A172 (cell line): ENCODE results near the gene UNC79. TPM values are rescaled to one million over a fixed set of nuclear protein-coding genes. Genes with fewer than 3 reads are reported as not detected.

Source experiments
- DNase-seq: peaks from one replicate; pipeline ENCODE4 v3.0.0-alpha.2; 2015; ENCODE audit warnings: low spot score
- total RNA-seq: library from RNA; depleted of rRNA; stranded (reverse); fragments of >200 nt; shearing (Covaris generic); gene quantifications from 2 replicates; pipeline ENCODE4 v1.2.3, GENCODE V29; 2014

Gene UNC79
- total RNA-seq, 1 experiment from 2014 or later, result not detected

GRCh38 chr14:93708311-93708734 lies 277.6 kb downstream of the UNC79 start:
- DNase-seq, result no peak

- DNase-seq, result no peak
These were observed 278.1 kb downstream of the UNC79 start for GRCh38 chr14:93708800-93709199.

GRCh38 chr14:93709249-93709648 lies 278.5 kb downstream of the UNC79 start:
- DNase-seq, result no peak

DNA sequence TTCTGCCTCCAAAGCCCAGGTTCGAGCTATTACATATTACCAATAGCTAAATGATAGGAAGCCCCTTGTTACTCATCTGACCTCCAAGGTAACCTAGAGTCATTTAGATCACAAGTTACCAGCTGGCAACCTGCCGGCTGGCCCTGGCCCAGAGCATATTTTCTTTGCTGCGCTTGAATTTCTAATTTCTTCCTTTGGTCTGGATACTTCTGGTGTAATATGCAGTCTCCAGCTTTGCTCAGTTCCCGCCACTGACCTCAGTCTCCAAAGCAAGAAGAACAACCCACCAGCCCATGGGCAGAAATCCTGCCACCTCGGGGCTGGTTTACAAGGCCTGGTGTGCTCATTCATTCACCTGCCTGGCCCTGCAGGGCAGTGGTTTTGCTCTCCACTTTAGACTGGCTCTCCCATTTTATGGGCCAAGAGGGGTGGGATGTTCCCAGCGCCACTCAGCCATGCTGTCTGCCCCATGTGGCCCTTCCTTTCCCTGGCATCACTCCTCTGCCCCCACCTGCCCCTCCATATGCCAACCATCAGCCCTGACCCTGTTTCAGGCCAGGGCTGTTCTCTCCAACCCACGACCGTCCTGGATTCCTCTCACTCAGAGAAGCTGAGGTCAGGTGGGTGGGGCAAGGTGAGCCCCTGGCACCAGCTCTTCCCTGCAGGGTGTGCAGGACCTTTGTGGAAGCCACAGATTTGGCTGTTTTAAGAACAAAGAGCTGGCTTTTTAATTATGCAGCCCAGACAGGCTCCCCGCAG lies 281.5 kb downstream of the UNC79 start:
- DNase-seq, result no peak

DNA sequence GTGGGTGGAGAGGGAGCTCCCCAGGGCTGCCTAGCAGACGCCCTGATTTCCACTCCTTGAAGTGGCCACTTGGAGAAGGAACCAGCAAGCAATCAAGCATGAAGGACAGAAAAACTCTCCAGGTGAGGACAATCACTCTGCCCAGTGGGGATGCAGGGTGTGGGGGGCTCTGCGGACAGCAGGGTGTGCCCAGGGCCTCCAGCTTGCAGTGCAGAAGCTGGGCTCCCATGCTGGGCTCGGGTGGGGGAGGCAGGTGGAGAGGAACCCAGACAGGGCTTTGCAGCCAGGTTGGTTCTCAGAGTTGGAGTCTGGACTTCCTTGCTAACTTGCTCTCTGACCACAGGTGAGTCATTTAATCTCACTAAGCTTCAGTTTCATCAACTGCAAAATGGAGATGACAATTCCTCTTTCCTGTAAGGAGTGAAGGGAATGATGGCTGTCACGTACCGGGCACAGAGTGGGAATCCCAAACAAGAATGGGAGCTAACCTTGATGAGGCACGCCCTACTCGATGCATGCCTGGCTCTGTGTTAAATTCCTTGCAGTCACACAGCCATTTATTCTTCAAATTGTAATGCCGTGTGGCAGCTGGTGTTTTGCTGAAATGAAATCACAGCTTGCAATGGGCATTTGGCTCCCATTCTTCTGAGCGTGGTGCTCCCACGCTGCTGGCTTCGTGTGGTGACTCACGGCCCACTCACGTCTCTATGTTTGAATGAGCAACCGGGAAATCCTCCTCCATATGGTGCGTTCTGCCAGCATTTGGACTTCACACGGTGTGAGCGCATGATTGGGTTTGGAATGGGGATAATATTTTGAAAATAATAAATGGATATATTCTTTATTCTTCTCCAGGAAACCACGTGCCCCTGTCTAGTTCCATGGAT lies 282.3 kb downstream of the UNC79 start:
- DNase-seq, result no peak

DNA sequence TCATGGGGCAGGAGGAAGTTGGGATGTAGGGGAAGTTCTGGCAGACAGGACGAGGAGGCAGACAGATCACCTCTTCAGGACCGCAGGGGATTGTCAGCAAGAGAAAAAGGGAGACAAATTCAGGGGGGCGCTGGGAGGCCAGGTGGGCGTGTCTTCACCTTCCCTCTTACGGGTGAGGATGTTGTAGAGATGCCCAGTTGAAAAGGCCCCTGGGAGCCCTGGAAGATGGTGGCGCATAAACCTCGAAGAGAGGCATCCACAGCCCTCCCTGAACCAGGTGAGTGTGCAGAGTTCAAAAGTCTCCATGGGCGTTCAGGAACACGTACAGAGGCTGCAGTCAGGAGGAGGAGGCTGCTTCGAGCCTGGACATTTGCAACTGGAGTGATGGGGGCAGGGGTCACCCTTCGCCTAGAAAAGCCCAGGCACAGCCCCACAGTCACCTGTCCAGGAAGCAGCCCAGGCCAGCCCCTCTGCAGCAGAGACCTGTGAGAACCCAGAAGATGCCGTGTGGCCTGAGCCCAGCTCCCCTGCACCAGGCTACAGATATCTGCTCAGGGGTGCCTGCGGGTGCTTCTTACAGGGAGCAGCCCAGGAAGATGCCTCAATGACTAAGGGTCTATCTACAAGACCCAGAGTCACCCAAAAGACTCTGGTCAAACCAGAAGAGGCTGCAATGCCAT lies 283.1 kb downstream of the UNC79 start:
- no peak for DNase-seq

GRCh38 chr14:93714605-93715004 lies 283.9 kb downstream of the UNC79 start:
- no peak for DNase-seq

DNA sequence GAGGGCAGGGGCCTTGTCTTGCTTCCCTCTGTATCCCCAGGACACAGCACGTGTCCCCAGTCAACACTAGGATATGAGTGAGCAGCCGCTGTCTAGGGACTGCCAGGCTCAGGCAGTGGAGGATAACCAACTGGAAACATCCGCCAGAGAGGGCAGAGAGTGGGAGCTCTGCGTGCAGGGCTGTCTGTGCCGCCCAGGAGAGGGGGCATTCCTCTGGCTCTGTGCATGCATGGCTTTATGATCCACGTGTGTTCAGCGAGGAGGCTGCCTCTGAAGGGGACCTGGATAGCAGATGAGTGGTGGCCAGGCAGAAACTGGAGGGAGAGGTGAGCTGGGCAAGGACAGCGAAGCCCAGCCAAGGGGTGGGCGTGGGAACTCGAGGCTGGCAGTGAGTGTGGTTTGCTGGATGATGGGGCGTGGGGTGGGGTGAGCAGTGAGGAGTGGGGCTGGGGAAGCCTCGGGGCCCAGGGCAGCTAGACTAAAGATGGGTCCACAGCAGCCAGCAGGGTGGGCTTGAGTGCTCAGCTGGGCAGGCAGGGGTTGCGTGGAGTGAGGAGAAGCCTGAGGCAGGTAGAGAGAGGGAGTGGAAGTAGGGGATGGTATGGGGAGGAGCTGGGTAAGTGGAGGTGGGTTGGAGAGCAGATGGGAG lies 284.7 kb downstream of the UNC79 start:
- DNase-seq, result no peak

DNA sequence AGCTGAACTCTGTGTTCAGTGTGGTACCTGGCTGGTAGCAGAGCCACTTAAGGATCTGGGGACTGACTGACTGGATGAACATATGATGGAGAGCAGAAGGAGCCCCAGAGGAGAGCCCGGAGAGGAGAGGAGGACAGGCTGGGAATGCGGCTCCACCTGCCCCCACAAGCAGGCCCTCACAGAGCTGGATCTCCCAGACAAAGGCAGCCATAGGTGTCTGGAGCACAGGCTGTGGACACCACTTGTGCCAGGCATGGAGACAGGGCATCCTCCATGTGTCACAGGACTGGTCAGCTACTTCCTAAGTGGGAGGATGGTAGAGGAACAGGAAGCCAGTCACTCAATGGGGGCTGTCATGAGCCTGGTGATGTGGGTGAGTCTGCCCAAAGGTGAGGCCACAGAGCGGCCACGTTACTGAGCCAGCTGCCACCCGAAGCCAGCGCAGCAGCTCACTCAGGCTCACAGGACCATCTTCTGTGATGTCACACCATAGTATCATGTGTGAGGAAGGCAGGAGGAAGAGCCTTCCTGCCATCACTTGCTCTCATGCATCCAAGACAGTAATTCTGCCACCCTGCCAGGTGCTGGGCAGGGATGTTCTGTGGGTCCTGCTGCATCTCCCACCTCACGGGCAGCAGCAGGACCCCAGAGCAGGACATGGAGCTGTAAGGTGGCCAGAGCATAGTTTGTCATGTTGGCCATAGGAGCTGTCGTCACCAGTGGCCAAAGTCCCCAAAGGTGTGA lies 285.4 kb downstream of the UNC79 start:
- no peak for DNase-seq

GRCh38 chr14:93716746-93717667 lies 286.3 kb downstream of the UNC79 start:
- no peak for DNase-seq

DNA sequence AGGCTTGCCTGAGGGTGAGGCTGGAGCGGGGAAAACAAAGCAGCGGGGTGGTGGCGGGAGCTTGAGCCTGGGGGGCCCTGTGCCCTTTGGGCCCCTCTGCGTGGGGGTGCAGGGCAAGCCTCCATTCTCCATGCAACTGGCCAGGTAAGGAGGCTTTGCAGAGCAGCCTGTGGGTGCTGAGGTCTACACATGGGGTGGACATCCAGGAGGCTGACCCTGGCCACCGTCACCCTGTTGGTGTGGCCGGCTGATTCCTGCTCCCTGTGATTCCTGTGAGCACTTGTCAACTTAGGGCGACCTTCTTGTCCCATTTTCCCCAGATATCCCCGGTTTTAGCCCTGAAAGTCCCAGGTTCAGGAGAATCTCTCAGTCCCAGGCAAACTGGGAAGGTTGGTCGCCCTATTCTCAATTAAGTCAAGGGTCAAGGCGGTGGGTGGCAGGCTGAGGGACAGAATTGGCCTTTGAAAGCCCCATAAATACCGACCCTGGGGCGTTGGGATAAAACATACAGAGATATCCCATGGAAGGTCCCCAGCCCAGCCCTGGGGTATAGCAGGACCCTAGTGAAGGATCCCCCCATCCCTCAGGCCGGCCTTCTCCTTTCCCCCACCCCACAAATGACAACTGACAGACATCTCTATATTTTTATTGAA lies 287.1 kb downstream of the UNC79 start:
- DNase-seq, result no peak

DNA sequence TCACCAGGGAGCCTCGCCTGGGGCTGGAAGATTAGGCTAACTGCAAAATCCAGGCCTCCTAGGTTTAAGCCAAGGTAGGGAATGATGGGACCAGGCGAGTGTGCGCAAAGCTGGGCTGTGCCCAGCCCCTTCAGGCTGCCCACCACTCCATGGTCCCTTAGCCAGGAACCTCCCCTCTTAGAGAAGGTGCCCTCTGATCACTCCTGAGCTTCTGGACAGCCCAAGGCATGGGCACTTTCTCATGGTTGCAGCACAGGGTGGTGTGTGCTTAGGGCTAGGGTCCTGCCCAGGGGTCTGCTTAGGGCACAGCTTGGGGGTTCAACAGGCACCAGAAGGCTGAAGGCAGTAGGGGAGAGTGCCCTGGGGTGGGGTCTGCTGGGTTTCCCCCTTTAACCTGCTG lies 288.5 kb downstream of the UNC79 start:
- no peak for DNase-seq

DNA sequence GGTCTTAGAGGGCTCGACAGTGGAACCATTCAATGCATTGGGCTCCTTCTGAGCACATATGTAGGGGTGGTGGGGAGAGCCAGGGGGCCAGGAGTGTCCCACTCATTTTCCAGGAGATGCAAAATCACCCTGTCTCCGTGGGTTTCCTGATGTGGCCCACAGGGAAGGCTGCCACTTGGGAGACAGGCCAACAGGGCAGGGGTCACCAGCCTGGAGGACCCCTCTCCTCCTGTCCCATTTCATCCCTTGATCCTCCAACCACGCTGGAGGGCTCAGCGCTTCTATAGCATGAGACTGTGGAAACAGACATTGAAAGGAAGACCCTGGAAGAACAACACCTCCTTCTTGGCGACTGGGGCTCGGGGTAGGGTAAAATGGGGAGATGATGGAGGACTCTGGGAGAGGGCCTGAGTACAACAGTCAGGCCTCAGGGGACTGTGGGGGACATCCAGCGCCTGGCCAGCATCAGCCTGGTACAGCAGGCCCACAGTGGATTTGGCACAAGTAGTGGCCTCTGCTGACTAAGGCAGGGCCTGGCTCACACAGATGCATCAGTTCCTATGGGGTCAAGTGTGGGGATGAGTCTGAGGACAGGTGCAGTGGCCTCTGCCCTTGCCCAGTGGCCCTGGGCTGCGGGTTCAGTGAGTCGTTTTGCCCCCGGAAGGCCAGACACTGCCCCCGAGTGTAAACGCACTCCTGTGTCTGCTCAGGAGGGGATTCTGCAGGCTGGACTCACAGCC lies 289.5 kb downstream of the UNC79 start:
- DNase-seq, result no peak

GRCh38 chr14:93720981-93721483 lies 290.3 kb downstream of the UNC79 start:
- DNase-seq, result no peak

- no peak for DNase-seq
These were observed 292.3 kb downstream of the UNC79 start for GRCh38 chr14:93723001-93723400.

DNA sequence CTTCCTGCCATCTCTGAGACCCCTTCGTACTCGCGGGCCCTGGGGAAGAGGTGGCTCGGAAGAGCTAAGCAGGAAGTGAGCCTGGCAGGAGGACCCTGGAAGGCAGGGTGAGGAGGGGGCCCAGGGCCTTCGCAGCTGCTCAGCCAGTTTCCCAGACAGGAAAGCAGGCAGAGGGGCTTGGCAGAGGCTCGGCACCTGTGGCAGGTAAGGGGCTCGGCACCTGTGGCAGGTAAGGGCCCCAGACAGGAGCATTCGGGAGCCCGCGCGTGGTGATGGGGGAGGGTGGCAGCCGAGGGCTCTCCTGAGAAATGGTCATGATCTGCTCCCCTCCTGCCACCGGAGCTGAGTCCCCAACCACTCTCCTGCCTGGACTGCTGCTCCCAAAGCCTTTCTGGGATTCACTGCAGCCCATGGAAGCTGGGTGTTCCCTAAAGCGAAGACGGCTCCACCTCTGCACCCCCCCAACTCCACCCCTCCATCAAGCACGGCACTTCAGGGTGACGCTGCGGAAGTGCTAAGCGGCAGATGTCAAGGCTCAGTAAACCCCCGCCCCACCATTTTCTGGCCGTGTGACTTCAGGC lies 294.4 kb downstream of the UNC79 start:
- no peak for DNase-seq

- no peak for DNase-seq
These were observed 295.3 kb downstream of the UNC79 start for GRCh38 chr14:93725993-93726392.

DNA sequence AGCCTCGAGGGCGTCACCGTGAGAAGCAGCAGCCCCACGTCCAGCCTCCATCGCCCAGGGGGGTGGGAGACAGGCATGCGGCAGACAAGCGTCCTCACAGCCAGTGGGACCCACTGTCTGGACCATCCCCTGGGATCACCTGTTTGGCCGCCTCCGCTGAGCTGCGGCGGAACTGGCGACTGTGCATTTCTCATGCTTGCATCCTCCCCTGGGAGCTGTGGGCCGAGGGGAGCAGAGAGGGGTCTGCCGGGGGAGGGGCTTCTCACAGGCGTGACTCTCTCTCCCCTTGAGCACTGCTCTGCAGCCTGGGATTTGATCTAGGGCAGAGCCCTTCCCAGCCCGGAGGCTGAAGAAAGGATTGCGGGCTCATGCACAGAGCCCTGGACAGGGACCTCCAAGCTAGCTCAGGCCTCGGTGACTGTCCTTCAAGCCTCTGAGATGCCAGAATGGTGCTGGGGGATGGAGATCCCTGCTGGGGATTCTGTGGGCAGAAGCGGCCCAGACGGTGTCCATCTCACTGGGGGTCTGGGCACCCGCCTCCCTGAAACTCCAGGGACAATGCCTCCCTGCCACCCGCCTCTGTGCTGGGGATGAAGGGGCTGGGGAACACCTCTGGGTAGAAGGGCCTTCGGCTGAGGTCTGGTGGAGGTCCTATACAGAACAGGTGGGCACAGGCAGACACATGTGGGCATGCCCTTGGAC lies 296.5 kb downstream of the UNC79 start:
- no peak for DNase-seq
